Heart left ventricle (tissue), 13 donors: Measurements from ENCODE around the gene DMPK.
"Not testable (repeated sequence)": the region's sequence is repeated elsewhere in the genome, so short reads cannot be mapped to it uniquely, and the experiment has no call there.

Experiments
- CTCF ChIP-seq, 12 donors: fragments of 200-600 bp; sonication (generic) in 4 of 12; IDR thresholded peaks; one replicate each; pipeline versions ENCODE4 v1.5.0 to v1.8.0; 2018 to 2022; ENCODE audit warnings: antibody characterized with exemption in 12 of 12, mild to moderate bottlenecking in 5 of 12
- POLR2A ChIP-seq, 2 donors: fragments of 450-650 bp; IDR thresholded peaks; one replicate each; pipeline ENCODE4 v1.6.1; 2017; ENCODE audit warnings: antibody characterized with exemption in 2 of 2, mild to moderate bottlenecking in 2 of 2, moderate library complexity in 2 of 2
- donor health status: ischemic (EF 13 %, LVEDD 7.1; RV severe dilation, severe dysfunction).
- donor health status: DM: no; HTN: yes; CAD: no.
- donor health status: DM: no; HTN: no; CAD: no.
- donor health status: ischemic (EF 25% LVEDD 6.9; RV normal size, moderate dysfunction).
- donor health status: ischemic (EF 25% LVEDD 5.7; RV mildly dilated, moderate dysfunction).
- donor health status: ischemic (EF 35%, LVEDD 5.7; RV mildly dilated, moderate dysfunction).
- donor health status: nonischemic (EF 11% LVEDD 7.7; RV severe dilation, severe dysfunction).
- donor health status: DM: yes; HTN: yes; CAD: no.
- donor health status: PGD.
- donor health status: ischemic (EF 29% LVEDD 5.4; RV normal size, mild dysfunction).
- donor health status: nonischemic (EF 23%, LVEDD 6.1; RV moderate dilation, normal function).

DNA sequence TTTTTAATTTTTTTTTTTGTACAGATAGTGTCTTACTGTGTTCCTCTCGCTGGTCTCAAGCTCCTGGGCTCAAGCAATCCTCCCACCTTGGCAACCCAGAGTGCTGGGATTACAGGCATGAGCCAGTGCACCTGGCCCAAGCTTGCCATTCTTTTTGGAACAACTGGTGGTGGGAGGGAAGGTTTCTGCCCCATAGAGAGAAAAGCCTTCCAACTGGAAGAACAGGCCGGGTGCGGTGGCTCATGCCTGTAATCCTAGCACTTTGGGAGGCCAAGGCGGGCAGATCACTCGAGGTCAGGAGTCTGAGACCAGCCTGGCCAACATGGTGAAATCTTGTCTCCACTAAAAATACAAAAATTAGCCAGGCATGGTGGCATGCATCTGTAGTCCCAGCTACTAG lies 17.3 kb upstream of the DMPK start:
- not testable (repeated sequence) for TF ChIP-seq POLR2A, CTCF (IDR thresholded peaks at IDR 0.05)
